Gastrocnemius medialis (tissue), 4 donors: ENCODE data around the gene DARS1. TPM values are rescaled to one million over a fixed set of nuclear protein-coding genes. Genes with fewer than 3 reads are reported as not detected.

ENCODE experiments used
- ATAC-seq, 2 donors: fragments of 150-250 bp; one replicate each; pipeline ENCODE4 v1.9.1; 2016
- DNase-seq, 2 donors: peaks; one replicate each; pipeline ENCODE4 v3.0.0-alpha.2; 2019
- H3K27ac ChIP-seq, 4 donors: fragments of 200-600 bp; sonication (generic); 1 replicate in 1 of 4; 2 replicates in 3 of 4; pipeline ENCODE4 v1.5.1; 2016 to 2018; ENCODE audit warnings: mild to moderate bottlenecking in 2 of 4, moderate library complexity in 1 of 4
- H3K27me3 ChIP-seq, 3 donors: fragments of 200-600 bp; sonication (generic) in 2 of 3; 1 replicate in 1 of 3; 2 replicates in 2 of 3; pipeline versions ENCODE4 v1.5.1 to v1.6.0; 2016 to 2019; ENCODE audit warnings: mild to moderate bottlenecking in 1 of 3, moderate library complexity in 1 of 3
- H3K36me3 ChIP-seq, 2 donors: fragments of 200-600 bp; sonication (generic) in 1 of 2; one replicate each; pipeline ENCODE4 v1.5.1; 2017 to 2018
- H3K4me1 ChIP-seq, 2 donors: fragments of 200-600 bp; sonication (generic) in 1 of 2; one replicate each; pipeline ENCODE4 v1.5.1; 2016 to 2017; ENCODE audit warnings: mild to moderate bottlenecking in 2 of 2
- H3K4me3 ChIP-seq, 4 donors: fragments of 200-600 bp; sonication (generic) in 3 of 4; 1 replicate in 1 of 4; 2 replicates in 3 of 4; pipeline ENCODE4 v1.5.1; 2016 to 2019; ENCODE audit warnings: mild to moderate bottlenecking in 2 of 4
- H3K9me3 ChIP-seq, 3 donors: fragments of 200-600 bp; sonication (generic) in 2 of 3; 1 replicate in 1 of 3; 2 replicates in 2 of 3; pipeline ENCODE4 v1.5.1; 2016 to 2019
- POLR2A ChIP-seq, 2 donors: fragments of 450-650 bp; IDR thresholded peaks; one replicate each; pipeline ENCODE4 v1.6.1; 2017; ENCODE audit warnings: antibody characterized with exemption in 2 of 2, mild to moderate bottlenecking in 2 of 2, moderate library complexity in 2 of 2
- in situ Hi-C, 4 donors: fragments of 200-750 bp; cut with MboI; loops; one replicate each; pipeline versions ENCODE4 v1.15.0 to v1.8.0; 2017; ENCODE audit warnings: low sequenced_read_pairs in 4 of 4
- intact Hi-C: fragments of 100-400 bp; cut with DNase I; formaldehyde crosslinking; loops from one replicate; pipeline ENCODE4 v1.15.1; 2023; ENCODE audit warnings: low total_unique reads
- total RNA-seq, 4 donors: library from RNA; depleted of rRNA; stranded (reverse); fragments of >200 nt; gene quantifications; one replicate each; pipeline versions ENCODE4 v1.1.0 to v1.2.3, GENCODE V29; 2016
- TF ChIP-seq, protein P1 (sequence below), 5 experiments: fragments of 450-650 bp in 3 of 5; fragments of 200-600 bp in 2 of 5; sonication (generic) in 2 of 5; IDR thresholded peaks in 4 of 5; conservative IDR thresholded peaks in 1 of 5; 1 replicate in 4 of 5; 2 replicates in 1 of 5; pipeline ENCODE4 v1.5.1; 2016 to 2019; ENCODE audit warnings: antibody characterized with exemption in 5 of 5, mild to moderate bottlenecking in 3 of 5, moderate library complexity in 3 of 5

The DARS1 gene
- total RNA-seq, 4 donors from 2014 or later: 86.2 to 97.2 (median 89.8) TPM

DNA sequence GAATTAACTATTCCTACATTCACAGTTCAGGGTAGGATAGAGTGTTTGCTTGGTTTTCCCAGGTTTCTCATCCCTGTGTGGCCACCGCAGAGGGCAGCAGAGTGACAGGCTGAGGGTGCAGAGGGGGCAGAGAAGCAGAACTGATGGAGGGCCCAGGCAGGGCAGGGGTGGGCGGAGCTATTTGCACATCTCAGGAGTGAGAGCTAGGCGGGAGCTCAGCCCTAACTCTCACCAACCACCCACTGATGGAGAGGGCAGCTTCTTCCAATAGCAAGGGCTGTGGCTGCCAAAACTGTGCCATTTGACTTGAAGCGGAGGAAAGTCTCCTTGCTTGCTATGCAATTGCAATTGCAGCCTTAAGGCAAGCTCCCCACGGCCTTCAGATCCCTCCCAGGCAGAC lies 12.0 kb upstream of the DARS1 start:
- no peaks in the 10 kb centered on the region for H3K36me3 ChIP-seq
- no peaks in the 10 kb centered on the region for H3K27me3 ChIP-seq
- in situ Hi-C loops: loop anchor here in 1 of 4 donors (25.0 kb wide), 1 partner anchor 460 kb away; the partner anchor contains the start of genes R3HDM1 and ZRANB3
- no peaks in the 10 kb centered on the region for H3K4me1 ChIP-seq
- H3K9me3 ChIP-seq: no peaks in the 10 kb centered on the region
- no peak for TF ChIP-seq POLR2A (IDR thresholded peaks at IDR 0.05)
- TF ChIP-seq, protein P1, sequence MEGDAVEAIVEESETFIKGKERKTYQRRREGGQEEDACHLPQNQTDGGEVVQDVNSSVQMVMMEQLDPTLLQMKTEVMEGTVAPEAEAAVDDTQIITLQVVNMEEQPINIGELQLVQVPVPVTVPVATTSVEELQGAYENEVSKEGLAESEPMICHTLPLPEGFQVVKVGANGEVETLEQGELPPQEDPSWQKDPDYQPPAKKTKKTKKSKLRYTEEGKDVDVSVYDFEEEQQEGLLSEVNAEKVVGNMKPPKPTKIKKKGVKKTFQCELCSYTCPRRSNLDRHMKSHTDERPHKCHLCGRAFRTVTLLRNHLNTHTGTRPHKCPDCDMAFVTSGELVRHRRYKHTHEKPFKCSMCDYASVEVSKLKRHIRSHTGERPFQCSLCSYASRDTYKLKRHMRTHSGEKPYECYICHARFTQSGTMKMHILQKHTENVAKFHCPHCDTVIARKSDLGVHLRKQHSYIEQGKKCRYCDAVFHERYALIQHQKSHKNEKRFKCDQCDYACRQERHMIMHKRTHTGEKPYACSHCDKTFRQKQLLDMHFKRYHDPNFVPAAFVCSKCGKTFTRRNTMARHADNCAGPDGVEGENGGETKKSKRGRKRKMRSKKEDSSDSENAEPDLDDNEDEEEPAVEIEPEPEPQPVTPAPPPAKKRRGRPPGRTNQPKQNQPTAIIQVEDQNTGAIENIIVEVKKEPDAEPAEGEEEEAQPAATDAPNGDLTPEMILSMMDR (IDR thresholded peaks at IDR 0.05 in 4 of 5, conservative IDR thresholded peaks at IDR 0.05 in 1 of 5): no peak
- no peak overlapping the region for H3K4me3 ChIP-seq
- no peak for DNase-seq
- intact Hi-C loops: no loop called here
- H3K27ac ChIP-seq: no peak overlapping the region
- ATAC-seq: no peak

DNA sequence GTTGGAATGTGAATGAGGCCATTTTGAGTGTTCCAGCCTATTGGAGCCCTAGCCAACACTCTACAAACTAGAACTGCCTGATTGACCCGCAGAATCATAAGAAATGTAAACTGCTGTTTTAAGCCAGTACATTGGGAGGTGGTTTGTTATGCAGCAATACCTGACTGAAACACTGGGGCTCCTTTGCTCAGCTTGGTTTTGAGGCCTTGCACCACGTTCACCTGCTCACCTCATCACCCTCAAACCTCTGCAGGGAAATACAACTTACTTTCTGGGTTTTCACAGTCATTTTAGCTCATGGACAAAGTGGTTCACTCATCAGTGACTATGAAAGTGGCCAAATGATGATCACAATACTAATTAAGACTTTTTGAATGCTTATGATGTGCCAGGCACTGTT lies 10.9 kb upstream of the DARS1 start:
- intact Hi-C loops (no loop called here), in situ Hi-C loops (loop anchor here in 1 of 4 donors (25.0 kb wide), 1 partner anchor 459 kb away; the partner anchor contains the start of genes R3HDM1 and ZRANB3)
- DNase-seq: no peak
- no peak for ATAC-seq
- no peak overlapping the region for H3K4me3 ChIP-seq
- H3K36me3 ChIP-seq: no peaks in the 10 kb centered on the region
- TF ChIP-seq, protein P1 (IDR thresholded peaks at IDR 0.05 in 4 of 5, conservative IDR thresholded peaks at IDR 0.05 in 1 of 5): no peak
- TF ChIP-seq POLR2A (IDR thresholded peaks at IDR 0.05): no peak
- no peaks in the 10 kb centered on the region for H3K27me3 ChIP-seq
- H3K9me3 ChIP-seq: no peaks in the 10 kb centered on the region
- H3K27ac ChIP-seq: no peak overlapping the region
- H3K4me1 ChIP-seq: no peaks in the 10 kb centered on the region

DNA sequence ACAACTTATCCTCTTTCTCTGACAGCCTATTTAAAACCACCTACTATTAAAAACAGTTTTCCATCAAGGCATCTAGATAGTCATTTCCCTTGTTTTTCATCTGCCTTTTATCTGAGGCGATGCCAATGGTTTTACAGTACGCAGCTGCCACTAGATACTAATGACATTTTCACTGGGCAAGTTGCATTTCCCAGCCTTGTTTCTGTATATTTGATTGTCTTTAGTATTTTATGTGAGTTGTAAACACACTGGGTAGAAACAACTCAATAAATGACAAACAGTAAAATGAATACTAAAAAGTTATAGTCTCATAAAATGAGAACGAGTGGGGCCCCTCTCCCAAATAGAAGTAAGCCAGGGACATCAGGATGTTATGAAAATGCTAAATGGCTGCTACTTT lies 8.9 kb upstream of the DARS1 start:
- intact Hi-C loops: no loop called here
- Histone ChIP-seq H3K27me3 (no peaks in the 10 kb centered on the region), H3K36me3 (no peaks in the 10 kb centered on the region), H3K4me3 (no peak overlapping the region), H3K9me3 (no peaks in the 10 kb centered on the region), H3K27ac (no peak overlapping the region), H3K4me1 (no peaks in the 10 kb centered on the region)
- TF ChIP-seq, protein P1 (IDR thresholded peaks at IDR 0.05 in 4 of 5, conservative IDR thresholded peaks at IDR 0.05 in 1 of 5): no peak
- no peak for TF ChIP-seq POLR2A (IDR thresholded peaks at IDR 0.05)
- ATAC-seq (no peak), DNase-seq (no peak)
- in situ Hi-C loops: loop anchor here in 1 of 4 donors (25.0 kb wide), 1 partner anchor 457 kb away; the partner anchor contains the start of genes R3HDM1 and ZRANB3

DNA sequence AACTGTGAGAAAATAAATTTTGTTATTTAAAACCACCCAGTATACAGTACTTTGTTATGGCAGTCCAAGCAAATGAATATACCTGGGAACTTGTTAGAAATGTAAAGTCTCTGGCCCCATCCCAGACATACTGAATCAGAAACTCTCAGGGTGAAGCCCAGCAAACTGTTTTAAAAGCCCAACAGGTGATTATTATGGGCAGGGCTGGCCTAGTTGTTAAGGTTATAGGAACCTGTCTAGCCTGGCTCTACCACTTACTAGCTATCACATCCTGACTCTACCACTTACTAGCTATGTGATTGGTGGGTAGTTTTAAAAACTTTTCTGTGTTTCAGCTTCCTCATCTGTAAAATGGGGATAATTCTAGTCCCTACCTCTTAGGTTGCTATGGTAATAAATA lies 8.0 kb upstream of the DARS1 start:
- no peaks in the 10 kb centered on the region for H3K36me3 ChIP-seq
- in situ Hi-C loops: loop anchor here in 1 of 4 donors (25.0 kb wide), 1 partner anchor 456 kb away; the partner anchor contains the start of genes R3HDM1 and ZRANB3
- no peak overlapping the region for H3K27ac ChIP-seq
- DNase-seq: no peak
- no peak for ATAC-seq
- no peak overlapping the region for H3K4me3 ChIP-seq
- H3K4me1 ChIP-seq: no peaks in the 10 kb centered on the region
- TF ChIP-seq POLR2A (IDR thresholded peaks at IDR 0.05): no peak
- TF ChIP-seq, protein P1 (IDR thresholded peaks at IDR 0.05 in 4 of 5, conservative IDR thresholded peaks at IDR 0.05 in 1 of 5): no peak
- H3K27me3 ChIP-seq: no peaks in the 10 kb centered on the region
- H3K9me3 ChIP-seq: no peaks in the 10 kb centered on the region
- intact Hi-C loops: no loop called here

DNA sequence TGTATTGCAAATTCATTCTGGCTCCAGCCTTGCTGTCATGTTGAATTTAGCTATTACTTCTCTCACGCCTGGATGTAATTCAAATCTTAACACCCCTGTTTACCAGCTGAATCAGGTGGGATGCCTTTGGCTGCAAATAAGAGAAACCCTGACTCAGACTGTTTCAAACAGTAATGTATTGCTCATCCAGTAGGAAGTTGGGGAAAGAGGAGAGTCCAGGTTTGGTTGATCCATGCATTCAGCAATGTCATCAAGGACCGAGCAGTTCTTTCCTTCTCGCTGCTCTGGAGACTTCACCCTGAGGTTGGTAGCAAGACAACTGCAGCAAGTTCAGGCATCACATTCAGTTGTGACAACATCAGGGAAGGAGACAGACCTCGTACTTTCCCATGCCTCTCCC lies 6.4 kb upstream of the DARS1 start:
- no peak overlapping the region for H3K27ac ChIP-seq
- H3K27me3 ChIP-seq: no peaks in the 10 kb centered on the region
- DNase-seq (no peak), ATAC-seq (no peak)
- H3K36me3 ChIP-seq: no peaks in the 10 kb centered on the region
- TF ChIP-seq, protein P1 (IDR thresholded peaks at IDR 0.05 in 4 of 5, conservative IDR thresholded peaks at IDR 0.05 in 1 of 5): no peak
- TF ChIP-seq POLR2A (IDR thresholded peaks at IDR 0.05): no peak
- intact Hi-C loops: no loop called here
- H3K4me3 ChIP-seq: no peak overlapping the region
- H3K9me3 ChIP-seq: no peaks in the 10 kb centered on the region
- in situ Hi-C loops: loop anchor here in 1 of 4 donors (25.0 kb wide), 1 partner anchor 455 kb away; the partner anchor contains the start of genes R3HDM1 and ZRANB3
- no peaks in the 10 kb centered on the region for H3K4me1 ChIP-seq
